CD4-positive, alpha-beta T cell (primary cell): ENCODE data around the gene DNAJB13. TPM values are rescaled to one million over a fixed set of nuclear protein-coding genes. Genes with fewer than 3 reads are reported as not detected.

Experiments
- ATAC-seq: fragments of 200-7000 bp; cut with Tn5 transposase; one replicate; pipeline ENCODE4 v1.10.0; 2022; ENCODE audit warnings: mild to moderate bottlenecking; ENCODE audit not compliant: poor library complexity
- CTCF ChIA-PET: fragments of 350-600 bp; sonication (Branson Sonifier 250); formaldehyde crosslinking; loops from one replicate; lab custom pipeline; 2021; ENCODE audit warnings: antibody characterized with exemption, inconsistent platforms; lab: Charles Lee
- POLR2A ChIA-PET: fragments of 350-600 bp; sonication (Branson Sonifier 250); formaldehyde crosslinking; loops from one replicate; lab custom pipeline; 2021; ENCODE audit warnings: antibody characterized with exemption, inconsistent platforms; lab: Charles Lee
- DNase-seq, 14 experiments: peaks; one replicate each; pipeline ENCODE4 v3.0.0-alpha.2; 2013 to 2020; ENCODE audit warnings: mixed read lengths in 2 of 14
- H3K27ac ChIP-seq, 2 donors: one replicate each; pipeline versions ENCODE4 v1.5.1 to v1.7.0; 2013; ENCODE audit warnings: low read length in 2 of 2, low read depth in 1 of 2, mild to moderate bottlenecking in 1 of 2
- H3K27me3 ChIP-seq, 2 experiments: 1 replicate in 1 of 2; 2 replicates in 1 of 2; pipeline versions ENCODE4 v1.6.1 to v1.7.0; 2013; ENCODE audit warnings: low read length in 2 of 2, control low read depth in 1 of 2, mild to moderate bottlenecking in 1 of 2, moderate library complexity in 1 of 2; ENCODE audit not compliant: insufficient read depth in 2 of 2, control insufficient read depth in 1 of 2
- H3K36me3 ChIP-seq: one replicate; pipeline ENCODE4 v1.6.1; 2013; ENCODE audit warnings: low read length, control low read depth; ENCODE audit not compliant: insufficient read depth
- H3K4me1 ChIP-seq: one replicate; pipeline ENCODE4 v1.6.1; 2013; ENCODE audit warnings: low read length, control low read depth; ENCODE audit not compliant: insufficient read depth
- H3K4me3 ChIP-seq: one replicate; pipeline ENCODE4 v1.5.1; 2013; ENCODE audit warnings: mild to moderate bottlenecking, low read length, moderate library complexity
- H3K9me3 ChIP-seq, 2 experiments: 1 replicate in 1 of 2; 2 replicates in 1 of 2; pipeline versions ENCODE4 v1.6.1 to v1.7.0; 2013; ENCODE audit warnings: low read length in 2 of 2, mild to moderate bottlenecking in 2 of 2, control low read depth in 1 of 2, moderate library complexity in 1 of 2; ENCODE audit not compliant: control insufficient read depth in 1 of 2, insufficient read depth in 1 of 2
- H3K27ac Mint-ChIP-seq: one replicate; pipeline ENCODE4 v1.8.0; 2020; ENCODE audit warnings: mixed read lengths
- H3K27me3 Mint-ChIP-seq: one replicate; pipeline ENCODE4 v1.8.0; 2021; ENCODE audit warnings: mixed read lengths
- H3K36me3 Mint-ChIP-seq: one replicate; pipeline ENCODE4 v1.8.0; 2021; ENCODE audit warnings: low read depth, mixed read lengths
- H3K4me1 Mint-ChIP-seq: one replicate; pipeline ENCODE4 v1.8.0; 2021; ENCODE audit warnings: low read depth, mixed read lengths
- H3K4me3 Mint-ChIP-seq: one replicate; pipeline ENCODE4 v1.8.0; 2020; ENCODE audit warnings: mild to moderate bottlenecking, mixed read lengths
- H3K9me3 Mint-ChIP-seq: one replicate; pipeline ENCODE4 v1.8.0; 2020; ENCODE audit warnings: mixed read lengths
- CTCF ChIP-seq: fragments of 200-600 bp; IDR thresholded peaks from one replicate; pipeline ENCODE4 v1.8.0; 2022; ENCODE audit warnings: antibody characterized with exemption, mild to moderate bottlenecking
- intact Hi-C, 2 experiments: fragments of 100-400 bp; cut with DNase I in 1 of 2; cut with micrococcal nuclease in 1 of 2; formaldehyde crosslinking; loops; one replicate each; pipeline versions ENCODE4 v1.15.1 to v1.9.0; 2023 to 2025; cut with DNase I, micrococcal nuclease
- total RNA-seq, 174 experiments: library from RNA in 2 of 174; stranded (reverse) in 2 of 174; gene quantifications; one replicate each; pipeline ENCODE4 v1.2.3 and lab custom pipeline; 2021 to 2026

The DNAJB13 gene
- total RNA-seq, 2 experiments from 2014 or later = not detected

- no peak overlapping the region for H3K27ac Mint-ChIP-seq
- CTCF ChIA-PET = no interaction called here
- H3K4me1 Mint-ChIP-seq = no peaks in the 10 kb centered on the region
- ATAC-seq = no peak
- H3K4me3 Mint-ChIP-seq = no peak overlapping the region
- intact Hi-C loops = loop anchor here in 1 of 2 experiments (10.0 kb wide), 1 partner anchor 222 kb away; no protein-coding TSS in a partner anchor
- no peaks in the 10 kb centered on the region for H3K9me3 Mint-ChIP-seq
- Histone ChIP-seq H3K4me1 (no peaks in the 10 kb centered on the region), H3K4me3 (no peak overlapping the region), H3K27ac (no peak overlapping the region), H3K27me3 (no peaks in the 10 kb centered on the region), H3K9me3 (no peaks in the 10 kb centered on the region), H3K36me3 (peaks cover 86% of the 10 kb centered on the region)
- DNase-seq = no peak
- POLR2A ChIA-PET = no interaction called here
- H3K36me3 Mint-ChIP-seq = peaks cover 87% of the 10 kb centered on the region
- TF ChIP-seq CTCF = no peak
- no peaks in the 10 kb centered on the region for H3K27me3 Mint-ChIP-seq
Observed at GRCh38 chr11:73916435-73916834, 34.4 kb upstream of the DNAJB13 start.

DNA sequence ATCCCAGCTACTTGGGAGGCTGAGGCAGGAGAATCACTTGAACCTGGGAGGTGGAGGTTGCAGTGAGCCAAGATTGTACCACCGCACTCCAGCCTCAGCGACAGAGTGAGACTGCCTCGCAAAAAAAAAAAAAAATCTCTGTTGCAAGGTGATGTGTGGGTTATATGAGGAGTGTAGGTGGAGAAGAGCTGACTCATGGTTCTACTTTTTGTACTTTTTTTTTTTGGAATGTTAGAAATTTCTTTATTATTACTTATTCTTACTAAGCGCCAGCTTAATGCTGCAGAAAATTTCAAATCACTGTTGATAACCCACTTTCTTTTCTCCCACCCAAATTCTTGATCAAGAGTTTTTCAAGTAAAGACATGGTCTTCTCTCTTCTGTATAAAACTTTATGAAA lies 29.6 kb upstream of the DNAJB13 start:
- H3K36me3 ChIP-seq = peaks cover 64% of the 10 kb centered on the region
- Mint-ChIP-seq H3K4me3 (no peak overlapping the region), H3K27ac (no peak overlapping the region)

DNA sequence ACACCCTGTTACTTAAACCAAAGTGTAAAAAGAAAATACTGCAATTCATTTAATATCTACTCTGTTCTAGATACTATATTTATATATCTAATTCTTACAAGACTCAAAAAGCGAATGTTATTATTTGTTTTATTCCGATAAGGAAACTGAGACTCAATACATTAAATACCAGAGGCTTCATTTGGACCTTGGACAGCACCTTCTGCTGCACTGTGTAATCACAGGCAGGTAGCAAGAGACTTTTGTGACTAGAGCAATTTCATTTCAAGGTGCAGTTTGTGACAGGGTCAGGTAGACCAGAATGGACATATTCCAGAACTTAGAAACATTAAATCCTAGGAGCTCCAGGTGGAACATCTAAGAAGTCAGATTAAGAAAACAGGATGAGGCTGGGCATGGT lies 21.4 kb upstream of the DNAJB13 start:
- Histone ChIP-seq H3K27ac (no peak overlapping the region), H3K4me3 (no peak overlapping the region), H3K9me3 (no peaks in the 10 kb centered on the region), H3K27me3 (no peaks in the 10 kb centered on the region), H3K36me3 (peaks cover 57% of the 10 kb centered on the region), H3K4me1 (no peaks in the 10 kb centered on the region)
- no peak for ATAC-seq
- no peak overlapping the region for H3K4me3 Mint-ChIP-seq
- no peak for DNase-seq
- no peaks in the 10 kb centered on the region for H3K4me1 Mint-ChIP-seq
- intact Hi-C loops = no loop called here
- H3K27me3 Mint-ChIP-seq = no peaks in the 10 kb centered on the region
- H3K9me3 Mint-ChIP-seq = no peaks in the 10 kb centered on the region
- no peak overlapping the region for H3K27ac Mint-ChIP-seq
- ChIA-PET CTCF (no interaction called here), POLR2A (no interaction called here)
- H3K36me3 Mint-ChIP-seq = peaks cover 85% of the 10 kb centered on the region
- no peak for TF ChIP-seq CTCF

More for the DNA sequence above, 29.6 kb upstream of the DNAJB13 start:
- ChIA-PET POLR2A (no interaction called here), CTCF (interaction anchor here (0.6 kb wide), 1 partner anchor 311 kb away, joined by 3 read pairs; no protein-coding TSS in a partner anchor)
- Histone ChIP-seq H3K4me3 (no peak overlapping the region), H3K9me3 (no peaks in the 10 kb centered on the region), H3K4me1 (no peaks in the 10 kb centered on the region), H3K27ac (no peak overlapping the region), H3K27me3 (no peaks in the 10 kb centered on the region)
- Mint-ChIP-seq H3K27me3 (no peaks in the 10 kb centered on the region), H3K9me3 (no peaks in the 10 kb centered on the region), H3K4me1 (no peaks in the 10 kb centered on the region), H3K36me3 (peaks cover 83% of the 10 kb centered on the region)
- intact Hi-C loops = no loop called here
- no peak for TF ChIP-seq CTCF
- ATAC-seq (no peak), DNase-seq (no peak)
